ENCODE results near the gene PHACTR3. TPM values are rescaled to one million over a fixed set of nuclear protein-coding genes. Genes with fewer than 3 reads are reported as not detected.

PHACTR3 gene
- total RNA-seq, 1 experiment from 2014 or later = 10.0 TPM

- CTCF ChIA-PET = no interaction called here
- Mint-ChIP-seq H3K4me3 (ENCODE audit: low read depth, unreplicated experiment) (no peak overlapping the region), H3K36me3 (ENCODE audit: insufficient read depth, unreplicated experiment) (peaks cover 16% of the 10 kb centered on the region), H3K27ac (ENCODE audit: unreplicated experiment) (peak overlapping the region; percentile 53), H3K4me1 (ENCODE audit: low read depth, unreplicated experiment) (peaks cover 53% of the 10 kb centered on the region), H3K9me3 (ENCODE audit: low read depth, unreplicated experiment) (no peaks in the 10 kb centered on the region), H3K27me3 (ENCODE audit: unreplicated experiment) (no peaks in the 10 kb centered on the region)
- DNase-seq = no peak
- peak; percentile 11 for TF ChIP-seq CTCF (IDR thresholded peaks at IDR 0.05; ENCODE audit: unreplicated experiment)
- BruUV-seq (replicated peaks) = no TSS peak
- intact Hi-C loops (cut with micrococcal nuclease; ENCODE audit: unreplicated experiment) = loop anchor here (2.0 kb wide), 1 partner anchor 42 kb away; no protein-coding TSS in a partner anchor
These were observed 220.6 kb downstream of the PHACTR3 start for GRCh38 chr20:59824711-59825562.

- Mint-ChIP-seq H3K4me1 (ENCODE audit: low read depth, unreplicated experiment) (peaks cover 57% of the 10 kb centered on the region), H3K4me3 (ENCODE audit: low read depth, unreplicated experiment) (peak overlapping the region; percentile 8), H3K9me3 (ENCODE audit: low read depth, unreplicated experiment) (no peaks in the 10 kb centered on the region), H3K27me3 (ENCODE audit: unreplicated experiment) (no peaks in the 10 kb centered on the region), H3K36me3 (ENCODE audit: insufficient read depth, unreplicated experiment) (peaks cover 16% of the 10 kb centered on the region), H3K27ac (ENCODE audit: unreplicated experiment) (peak overlapping the region; percentile 53)
- intact Hi-C loops (cut with micrococcal nuclease; ENCODE audit: unreplicated experiment) = loop anchor here (2.0 kb wide), 1 partner anchor 43 kb away; no protein-coding TSS in a partner anchor
- BruUV-seq (replicated peaks) = no TSS peak
- TF ChIP-seq CTCF (IDR thresholded peaks at IDR 0.05; ENCODE audit: unreplicated experiment) = no peak
- CTCF ChIA-PET = no interaction called here
- no peak for DNase-seq
These were observed 221.2 kb downstream of the PHACTR3 start for GRCh38 chr20:59825563-59825920.

- no peaks in the 10 kb centered on the region for H3K9me3 Mint-ChIP-seq (ENCODE audit: low read depth, unreplicated experiment)
- intact Hi-C loops (cut with micrococcal nuclease; ENCODE audit: unreplicated experiment) = loop anchor here (2.0 kb wide), 1 partner anchor 43 kb away; no protein-coding TSS in a partner anchor
- peak overlapping the region; percentile 8 for H3K4me3 Mint-ChIP-seq (ENCODE audit: low read depth, unreplicated experiment)
- peaks cover 57% of the 10 kb centered on the region for H3K4me1 Mint-ChIP-seq (ENCODE audit: low read depth, unreplicated experiment)
- DNase-seq = peak; percentile 93
- CTCF ChIA-PET = no interaction called here
- peaks cover 20% of the 10 kb centered on the region for H3K36me3 Mint-ChIP-seq (ENCODE audit: insufficient read depth, unreplicated experiment)
- no peaks in the 10 kb centered on the region for H3K27me3 Mint-ChIP-seq (ENCODE audit: unreplicated experiment)
- TF ChIP-seq CTCF (IDR thresholded peaks at IDR 0.05; ENCODE audit: unreplicated experiment) = no peak
- H3K27ac Mint-ChIP-seq (ENCODE audit: unreplicated experiment) = peak overlapping the region; percentile 53
- no TSS peak for BruUV-seq (replicated peaks)
These were observed 221.8 kb downstream of the PHACTR3 start for GRCh38 chr20:59825944-59826759.

GRCh38 chr20:59827138-59828056, 223.1 kb downstream of the PHACTR3 start:
- no peak overlapping the region for H3K4me3 Mint-ChIP-seq (ENCODE audit: low read depth, unreplicated experiment)
- peak overlapping the region; percentile 29 for H3K27ac Mint-ChIP-seq (ENCODE audit: unreplicated experiment)
- no TSS peak for BruUV-seq (replicated peaks)
- H3K36me3 Mint-ChIP-seq (ENCODE audit: insufficient read depth, unreplicated experiment) = peaks cover 24% of the 10 kb centered on the region
- no peak for DNase-seq
- H3K4me1 Mint-ChIP-seq (ENCODE audit: low read depth, unreplicated experiment) = peaks cover 70% of the 10 kb centered on the region
- no peak for TF ChIP-seq CTCF (IDR thresholded peaks at IDR 0.05; ENCODE audit: unreplicated experiment)
- intact Hi-C loops (cut with micrococcal nuclease; ENCODE audit: unreplicated experiment) = no loop called here
- CTCF ChIA-PET = no interaction called here
- H3K9me3 Mint-ChIP-seq (ENCODE audit: low read depth, unreplicated experiment) = no peaks in the 10 kb centered on the region
- H3K27me3 Mint-ChIP-seq (ENCODE audit: unreplicated experiment) = no peaks in the 10 kb centered on the region
